ENCODE measurements around the gene IKBKE.

DNA sequence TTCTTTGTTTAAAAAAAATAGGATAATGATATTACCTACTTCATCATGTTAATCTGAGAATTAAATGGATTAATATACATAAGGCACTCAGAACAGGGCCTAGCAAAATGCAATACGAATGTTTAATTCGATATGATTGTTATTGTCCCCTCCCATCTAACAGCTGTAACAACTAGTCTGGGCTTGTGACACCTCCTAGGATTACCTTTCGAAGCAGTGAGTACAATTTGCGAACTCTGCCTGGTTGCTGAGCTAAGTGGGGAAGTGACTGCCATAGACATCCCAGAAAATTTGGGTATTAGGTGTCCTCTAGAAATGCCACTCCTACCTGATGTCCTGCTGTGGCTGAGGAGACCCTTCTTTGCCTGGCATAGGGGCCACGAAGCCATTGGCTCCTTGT, 40.1 kb downstream of the IKBKE start:
- no peak for TF ChIP-seq CTCF (IDR thresholded peaks at IDR 0.05)
- TF ChIP-seq ZFX (IDR thresholded peaks at IDR 0.05; ENCODE audit: borderline replicate concordance), result no peak

All from 22Rv1 (cell line).